Middle frontal gyrus (tissue), 1 donor: Measurements from ENCODE around the gene MPV17.
"Not testable (repeated sequence)": the region's sequence is repeated elsewhere in the genome, so short reads cannot be mapped to it uniquely, and the experiment has no call there.

Source experiments
- DNase-seq: peaks from one replicate; pipeline ENCODE4 v3.0.0-alpha.2; 2015; ENCODE audit warnings: low spot score; ENCODE audit errors: extremely low spot score

Gene MPV17

DNA sequence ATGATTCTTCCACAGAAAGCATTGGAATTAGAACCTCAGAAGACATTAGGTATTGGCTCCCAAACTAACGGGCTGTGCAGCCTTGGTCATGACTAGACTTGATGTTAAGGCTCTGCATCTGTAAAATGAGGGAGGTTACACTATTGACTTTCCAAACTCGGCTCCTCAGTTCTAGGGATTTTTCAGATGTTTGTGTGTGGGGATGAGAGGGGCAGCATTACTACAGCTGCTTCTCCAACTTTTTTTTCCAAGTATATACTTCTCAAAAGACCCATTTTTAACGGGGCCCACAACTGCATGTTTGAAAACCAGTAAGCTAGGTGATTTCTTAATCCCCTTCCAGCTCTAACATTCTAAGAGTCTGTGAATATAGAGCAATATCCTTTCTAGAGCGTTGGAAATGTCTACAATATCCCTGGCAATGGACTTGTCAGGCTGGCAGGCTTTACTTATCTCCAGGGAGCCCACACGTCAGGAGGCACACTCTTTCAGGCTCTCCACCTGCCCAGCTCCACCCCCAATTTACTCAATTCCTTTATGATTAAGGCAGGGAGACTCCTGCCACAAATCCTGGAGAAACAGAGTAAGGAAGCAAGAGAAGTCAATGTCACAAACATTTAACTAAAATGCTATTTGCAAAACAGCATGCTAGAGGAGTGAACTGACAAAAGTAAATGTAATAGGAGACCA, 844 bp upstream of the MPV17 start:
- DNase-seq: no peak

DNA sequence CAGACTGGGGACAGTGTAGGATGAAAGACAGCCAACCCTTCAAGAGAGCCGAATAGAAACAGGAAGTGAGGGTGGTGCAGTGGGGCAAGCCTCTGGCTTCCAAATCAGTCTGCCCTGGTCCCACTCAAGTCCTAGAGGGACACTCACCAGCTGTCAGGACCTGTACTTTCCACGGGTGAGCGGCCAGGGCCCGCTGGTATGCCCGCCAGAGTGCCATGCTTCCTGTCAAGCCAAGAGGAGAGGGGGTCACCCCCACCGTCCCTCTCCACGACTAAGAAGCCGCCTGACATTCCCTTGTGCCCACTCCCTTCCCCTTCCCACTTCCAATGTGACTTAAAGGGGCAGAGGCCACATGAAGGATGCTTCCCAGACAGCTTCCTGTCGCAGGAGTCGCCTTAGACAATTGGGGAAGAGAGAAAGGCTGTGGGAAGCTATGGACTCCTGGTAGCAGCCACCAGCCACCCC, 564 bp downstream of the MPV17 start:
- no peak for DNase-seq

DNA sequence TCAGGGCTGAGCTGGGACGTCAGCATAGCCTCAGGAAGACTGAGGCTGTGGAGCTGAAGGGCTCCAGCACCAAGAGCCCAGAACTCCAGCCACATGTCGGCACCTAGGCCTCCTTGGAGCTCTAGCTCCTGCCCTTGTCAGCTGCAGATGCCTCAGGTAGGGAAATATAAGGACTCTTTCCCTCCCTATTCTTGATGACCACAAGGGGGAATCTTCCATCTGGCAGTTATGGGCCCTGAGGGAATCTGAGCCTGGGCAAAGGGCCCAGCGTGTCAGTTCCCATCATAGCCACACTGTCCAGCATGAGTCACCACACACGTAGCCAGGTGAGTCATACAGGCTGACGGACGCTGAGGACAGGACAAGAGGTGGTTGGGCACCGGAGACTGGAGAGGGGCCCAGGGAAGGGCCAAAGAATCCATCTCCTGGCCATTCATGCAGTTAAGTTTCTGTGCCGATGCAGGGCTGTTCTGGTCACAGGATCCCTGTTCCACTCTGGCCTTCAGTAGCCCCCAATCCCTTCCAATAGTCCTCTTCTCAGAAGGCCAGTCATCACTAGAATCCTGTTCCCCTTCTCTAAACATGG, 1.8 kb downstream of the MPV17 start:
- no peak for DNase-seq

GRCh38 chr2:27319839-27320238, 3.1 kb downstream of the MPV17 start:
- not testable (repeated sequence) for DNase-seq

- no peak for DNase-seq
Measured at GRCh38 chr2:27316655-27317412, 6.1 kb downstream of the MPV17 start.

GRCh38 chr2:27315122-27315521, 7.8 kb downstream of the MPV17 start:
- DNase-seq: no peak

GRCh38 chr2:27314709-27315108, 8.2 kb downstream of the MPV17 start:
- DNase-seq: no peak

DNA sequence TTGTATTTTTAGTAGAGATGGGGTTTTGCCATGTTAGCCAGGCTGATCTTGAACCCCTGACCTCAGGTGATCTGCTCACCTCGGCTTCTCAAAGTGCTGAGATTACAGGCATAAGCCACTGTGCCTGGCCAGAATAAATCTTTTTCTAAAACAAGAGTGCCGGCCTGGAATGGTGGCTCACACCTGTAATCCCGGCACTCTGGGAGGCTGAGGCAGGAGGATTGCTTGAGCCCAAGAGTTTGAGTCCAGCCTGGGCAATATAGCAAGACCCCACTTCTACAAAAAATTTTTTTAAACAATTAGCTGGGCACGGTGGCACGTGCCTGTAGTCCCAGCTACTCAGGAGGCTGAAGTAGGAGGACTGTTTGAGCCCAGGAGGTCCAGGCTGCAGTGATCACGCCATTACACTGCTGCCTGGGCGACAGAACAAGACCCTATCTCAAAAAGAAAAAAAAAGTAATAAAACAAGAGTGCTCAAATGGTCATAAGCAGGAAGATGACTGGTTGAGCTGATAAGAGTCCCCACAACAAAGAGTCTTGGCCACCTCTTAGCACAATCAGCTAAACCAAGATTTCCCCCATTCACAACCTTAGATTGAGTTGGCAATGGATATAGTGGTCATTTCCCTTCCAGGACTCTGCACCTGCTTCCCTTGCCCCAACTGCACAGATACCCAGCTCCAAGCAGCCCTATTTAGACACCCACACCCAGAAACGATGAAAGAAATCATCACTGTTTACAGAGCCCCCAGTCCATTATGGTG, 8.8 kb downstream of the MPV17 start:
- DNase-seq: no peak

DNA sequence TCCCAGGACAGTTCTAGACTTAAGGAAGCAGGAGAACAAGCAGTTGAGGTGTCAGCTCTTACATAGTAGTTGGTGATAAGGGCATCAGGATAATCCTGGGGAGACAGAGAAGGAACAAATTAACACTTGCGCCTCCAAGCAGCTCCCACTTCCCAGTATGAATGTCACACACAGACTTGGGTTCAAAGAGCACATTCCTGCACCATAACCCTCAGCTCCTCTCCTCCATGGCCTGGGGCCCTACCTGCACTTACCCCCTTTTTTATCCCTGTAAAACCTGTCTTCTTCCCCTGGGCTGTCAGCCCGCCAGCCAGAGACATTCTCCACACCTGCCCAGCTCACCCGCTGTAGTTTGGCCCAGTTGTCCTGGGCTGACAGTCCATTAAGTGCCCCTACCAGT, 10.7 kb downstream of the MPV17 start:
- DNase-seq: no peak

- DNase-seq: no peak
Measured at GRCh38 chr2:27309651-27310050, 13.2 kb downstream of the MPV17 start.

DNA sequence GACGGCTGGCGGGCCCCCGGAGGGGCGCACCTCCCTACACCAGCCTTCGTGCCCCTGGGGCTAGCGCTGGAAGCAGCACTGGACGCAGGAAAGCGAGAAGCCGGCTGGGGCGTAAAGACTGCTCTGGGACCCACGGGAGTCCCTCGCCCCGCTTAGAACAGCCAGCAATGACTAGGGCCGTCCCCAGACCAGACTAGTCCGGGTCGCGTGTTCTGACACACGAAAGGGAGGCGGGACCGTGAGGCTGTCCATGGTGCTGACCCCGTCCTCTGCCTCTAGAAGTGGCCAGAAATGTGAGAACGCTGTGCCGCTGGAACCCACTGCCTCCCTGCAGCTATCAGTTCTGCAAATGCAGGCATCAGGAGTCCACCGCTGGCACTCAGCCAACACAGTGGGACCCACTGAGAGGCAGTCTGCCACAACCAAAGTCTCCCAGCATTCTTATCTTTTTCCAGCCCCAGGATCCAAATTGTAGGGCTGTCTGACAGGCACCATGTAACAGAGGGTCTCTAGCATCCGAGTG, 14.5 kb downstream of the MPV17 start, which contains the start of gene UCN:
UCN (minus strand) TSS at position 87 of the 523 bp plus-strand sequence. CDS start 550 bp downstream, outside the sequence.
- no peak for DNase-seq

DNA sequence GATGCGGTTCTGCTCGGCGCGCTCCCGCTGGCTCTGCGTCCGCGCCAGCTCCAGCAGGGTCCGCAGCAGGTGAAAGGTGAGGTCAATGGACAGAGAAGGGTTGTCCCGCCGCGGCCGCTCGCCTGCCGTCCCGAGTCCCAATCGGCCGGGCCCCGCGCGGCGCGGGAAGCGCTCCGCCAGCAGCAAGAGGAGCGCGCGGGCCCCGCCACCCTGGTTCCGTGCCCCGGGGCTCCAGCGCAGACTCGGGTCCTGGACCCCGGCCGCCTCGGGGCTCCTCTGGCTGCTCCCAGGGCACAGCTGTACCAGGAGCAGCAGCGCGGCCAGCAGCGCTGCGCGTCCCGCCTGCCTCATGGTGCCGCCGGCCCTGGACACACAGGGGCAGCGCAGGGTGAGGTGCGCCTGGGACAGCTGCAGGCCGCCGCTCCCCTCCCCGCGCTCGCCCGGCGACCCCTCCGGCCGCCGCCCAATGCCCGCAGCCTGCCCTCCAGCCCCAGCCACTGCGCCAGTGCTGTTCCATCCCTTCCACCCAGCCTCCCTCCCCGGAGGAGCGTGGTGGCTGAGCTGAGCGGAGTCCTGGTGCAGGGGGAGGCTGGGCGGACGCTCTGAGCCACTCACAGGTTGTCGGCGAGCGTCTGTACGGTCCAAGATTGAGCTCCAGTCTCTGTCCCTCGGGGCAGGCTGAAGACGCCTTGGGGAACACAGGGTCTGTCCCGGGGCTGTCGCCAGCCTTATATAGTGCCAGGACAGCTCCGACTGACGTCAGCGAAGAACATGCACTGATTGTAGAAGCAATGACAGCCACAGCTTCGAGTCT, 15.1 kb downstream of the MPV17 start:
- no peak for DNase-seq

GRCh38 chr2:27307287-27307544, 15.7 kb downstream of the MPV17 start:
- DNase-seq: no peak

GRCh38 chr2:27306573-27307286, 16.2 kb downstream of the MPV17 start:
- no peak for DNase-seq

GRCh38 chr2:27306136-27306535, 16.8 kb downstream of the MPV17 start:
- no peak for DNase-seq

DNA sequence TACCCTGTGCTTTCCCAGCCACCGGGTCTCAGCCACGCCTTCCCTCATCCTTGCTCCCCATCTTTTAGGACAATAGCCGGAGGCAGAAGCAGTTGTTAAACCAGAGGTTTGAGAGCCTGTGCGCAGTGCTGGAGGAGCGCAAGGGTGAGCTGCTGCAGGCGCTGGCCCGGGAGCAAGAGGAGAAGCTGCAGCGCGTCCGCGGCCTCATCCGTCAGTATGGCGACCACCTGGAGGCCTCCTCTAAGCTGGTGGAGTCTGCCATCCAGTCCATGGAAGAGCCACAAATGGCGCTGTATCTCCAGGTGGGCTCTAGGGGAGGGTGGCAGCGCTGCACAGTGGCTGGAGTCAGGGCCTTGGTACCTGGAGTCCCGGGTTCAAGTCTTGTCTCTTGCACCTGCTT, 17.4 kb downstream of the MPV17 start:
- DNase-seq: no peak

GRCh38 chr2:27304488-27305240, 18.2 kb downstream of the MPV17 start:
- no peak for DNase-seq

DNA sequence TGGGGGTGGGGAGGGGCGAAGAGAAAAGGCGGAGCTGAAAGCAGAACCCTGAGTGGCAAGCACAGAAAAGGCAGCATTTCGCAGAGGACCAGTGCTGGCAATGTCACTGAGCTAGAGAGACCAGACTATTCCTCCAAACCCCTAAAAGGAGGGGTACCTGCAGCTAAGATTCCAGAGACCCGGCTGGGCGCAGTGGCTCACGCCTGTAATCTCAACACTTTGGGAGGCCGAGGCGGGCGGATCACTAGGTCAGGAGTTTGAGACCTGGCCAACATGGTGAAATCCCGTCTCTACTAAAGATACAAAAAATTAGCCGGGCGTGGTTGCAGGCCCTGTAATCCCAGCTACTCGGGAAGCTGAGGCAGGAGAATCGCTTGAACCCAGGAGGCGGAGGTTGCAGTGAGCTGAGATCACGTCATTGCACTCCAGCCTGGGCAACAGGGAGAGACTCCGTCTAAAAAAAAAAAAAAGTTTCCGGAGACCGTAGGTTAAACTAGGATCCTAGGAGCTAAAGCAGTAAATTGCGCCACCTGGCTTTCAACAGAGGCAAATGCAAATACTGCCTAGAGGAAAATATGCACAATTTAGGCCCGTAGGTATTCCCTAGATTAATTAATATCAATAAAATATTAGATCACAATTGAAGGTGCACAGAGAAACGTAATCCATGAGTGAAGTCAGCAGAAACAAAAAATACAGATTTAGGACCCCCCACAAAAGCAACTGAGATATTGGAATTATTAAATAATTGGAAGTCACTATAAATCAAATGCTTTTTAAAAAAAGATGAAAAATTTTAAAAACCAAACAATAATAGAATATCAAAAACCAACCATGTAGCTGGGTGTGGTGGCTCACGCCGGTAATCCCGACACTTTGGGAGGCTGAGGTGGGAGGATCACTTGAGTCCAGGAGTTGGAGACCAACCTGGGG, 19.5 kb downstream of the MPV17 start:
- peak; percentile 47 for DNase-seq
